ENCODE data around the gene PDLIM3. TPM values are rescaled to one million over a fixed set of nuclear protein-coding genes. Genes with fewer than 3 reads are reported as not detected.
A peak's percentile ranks its signal among the peaks of the same experiment; 100 is the strongest.

Gene PDLIM3
- total and polyA plus RNA-seq, 2 of the 13 experiments (the other 11 are each of a cell fraction or from before 2014, with no cell fraction given) = 5.9 to 14.0 TPM

DNA sequence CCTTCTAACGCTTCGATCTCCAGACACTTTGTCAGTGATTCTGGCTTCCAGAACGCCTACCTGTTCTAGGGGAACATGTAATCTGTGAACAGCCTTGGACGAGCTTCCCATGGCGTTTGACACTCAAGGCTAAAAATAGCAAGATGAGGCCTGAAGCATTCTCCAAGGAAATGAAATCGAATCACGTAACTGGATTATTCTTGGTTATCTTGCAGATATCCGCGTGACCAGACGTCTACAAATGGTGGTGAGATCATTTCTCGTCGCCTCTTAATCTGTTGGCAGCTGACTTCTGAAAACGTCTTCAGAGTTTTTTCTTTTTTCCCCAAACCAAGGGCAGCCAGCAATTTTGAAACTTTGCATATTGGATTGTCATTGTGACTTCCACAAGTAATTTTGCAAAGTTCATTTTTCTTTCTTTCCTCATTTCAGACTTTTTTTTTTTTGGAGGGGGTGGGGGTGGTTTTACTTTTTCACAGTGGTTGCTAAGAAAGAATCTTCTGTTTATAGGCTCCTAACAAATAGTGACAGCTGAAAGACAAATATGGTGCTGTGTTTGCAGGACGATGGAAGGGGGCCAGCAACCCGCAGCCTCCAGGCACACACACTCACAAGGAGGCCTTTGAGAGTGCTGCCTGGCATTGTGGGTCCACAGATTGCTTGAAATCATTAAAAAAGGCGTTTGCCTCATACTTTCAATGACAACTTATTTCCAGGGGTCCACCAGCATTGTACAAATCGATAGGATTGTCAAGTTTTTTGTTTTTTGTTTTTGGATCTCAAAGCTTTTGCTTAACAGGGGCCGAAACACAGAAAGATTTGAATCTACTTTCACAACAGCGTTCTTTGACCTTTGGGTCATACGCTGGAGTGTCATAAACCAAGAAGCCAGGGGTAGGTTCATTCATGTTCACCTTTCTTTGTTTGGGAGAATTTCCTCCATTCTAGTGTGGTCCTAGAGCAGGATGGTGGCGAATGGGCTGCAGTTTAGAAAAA is 32.4 kb upstream of the PDLIM3 start (continued):
- TF ChIP-seq, protein P1, sequence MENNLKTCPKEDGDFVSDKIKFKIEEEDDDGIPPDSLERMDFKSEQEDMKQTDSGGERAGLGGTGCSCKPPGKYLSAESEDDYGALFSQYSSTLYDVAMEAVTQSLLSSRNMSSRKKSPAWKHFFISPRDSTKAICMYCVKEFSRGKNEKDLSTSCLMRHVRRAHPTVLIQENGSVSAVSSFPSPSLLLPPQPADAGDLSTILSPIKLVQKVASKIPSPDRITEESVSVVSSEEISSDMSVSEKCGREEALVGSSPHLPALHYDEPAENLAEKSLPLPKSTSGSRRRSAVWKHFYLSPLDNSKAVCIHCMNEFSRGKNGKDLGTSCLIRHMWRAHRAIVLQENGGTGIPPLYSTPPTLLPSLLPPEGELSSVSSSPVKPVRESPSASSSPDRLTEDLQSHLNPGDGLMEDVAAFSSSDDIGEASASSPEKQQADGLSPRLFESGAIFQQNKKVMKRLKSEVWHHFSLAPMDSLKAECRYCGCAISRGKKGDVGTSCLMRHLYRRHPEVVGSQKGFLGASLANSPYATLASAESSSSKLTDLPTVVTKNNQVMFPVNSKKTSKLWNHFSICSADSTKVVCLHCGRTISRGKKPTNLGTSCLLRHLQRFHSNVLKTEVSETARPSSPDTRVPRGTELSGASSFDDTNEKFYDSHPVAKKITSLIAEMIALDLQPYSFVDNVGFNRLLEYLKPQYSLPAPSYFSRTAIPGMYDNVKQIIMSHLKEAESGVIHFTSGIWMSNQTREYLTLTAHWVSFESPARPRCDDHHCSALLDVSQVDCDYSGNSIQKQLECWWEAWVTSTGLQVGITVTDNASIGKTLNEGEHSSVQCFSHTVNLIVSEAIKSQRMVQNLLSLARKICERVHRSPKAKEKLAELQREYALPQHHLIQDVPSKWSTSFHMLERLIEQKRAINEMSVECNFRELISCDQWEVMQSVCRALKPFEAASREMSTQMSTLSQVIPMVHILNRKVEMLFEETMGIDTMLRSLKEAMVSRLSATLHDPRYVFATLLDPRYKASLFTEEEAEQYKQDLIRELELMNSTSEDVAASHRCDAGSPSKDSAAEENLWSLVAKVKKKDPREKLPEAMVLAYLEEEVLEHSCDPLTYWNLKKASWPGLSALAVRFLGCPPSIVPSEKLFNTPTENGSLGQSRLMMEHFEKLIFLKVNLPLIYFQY (CRISPR knock-in tag; IDR thresholded peaks at IDR 0.05; ENCODE audit: borderline replicate concordance) = no peak; the same call in 1 of the 2 replicates
- TF ChIP-seq ZBTB10 (CRISPR knock-in tag; IDR thresholded peaks at IDR 0.05; ENCODE audit: borderline replicate concordance) (no peak), TBX2 (CRISPR knock-in tag; IDR thresholded peaks at IDR 0.05; ENCODE audit: borderline replicate concordance) (peak; percentile 58; the same call in 1 of the 2 replicates), HDAC1 (CRISPR knock-in tag; IDR thresholded peaks at IDR 0.05) (0 out of 2 replicates have a peak, but pooled peaks have one; percentile 22), ZBTB26 (CRISPR knock-in tag; IDR thresholded peaks at IDR 0.05; ENCODE audit: borderline replicate concordance) (no peak), BCL6 (CRISPR knock-in tag; IDR thresholded peaks at IDR 0.05) (peak; percentile 12; the same call in 1 of the 2 replicates), KLF9 (CRISPR knock-in tag; IDR thresholded peaks at IDR 0.05; ENCODE audit: low read depth) (no peak), ZNF614 (CRISPR knock-in tag; IDR thresholded peaks at IDR 0.05; ENCODE audit: borderline replicate concordance) (0 out of 2 replicates have a peak, but pooled peaks have one; percentile 30), ATF7 (IDR thresholded peaks at IDR 0.05) (no peak), ATF7 (CRISPR knock-in tag; IDR thresholded peaks at IDR 0.05) (no peak), FOXK1 (CRISPR knock-in tag; IDR thresholded peaks at IDR 0.05; ENCODE audit: borderline replicate concordance, low read depth) (peak; percentile 62; the same call in 1 of the 2 replicates)
- TF ChIP-seq, protein P2, sequence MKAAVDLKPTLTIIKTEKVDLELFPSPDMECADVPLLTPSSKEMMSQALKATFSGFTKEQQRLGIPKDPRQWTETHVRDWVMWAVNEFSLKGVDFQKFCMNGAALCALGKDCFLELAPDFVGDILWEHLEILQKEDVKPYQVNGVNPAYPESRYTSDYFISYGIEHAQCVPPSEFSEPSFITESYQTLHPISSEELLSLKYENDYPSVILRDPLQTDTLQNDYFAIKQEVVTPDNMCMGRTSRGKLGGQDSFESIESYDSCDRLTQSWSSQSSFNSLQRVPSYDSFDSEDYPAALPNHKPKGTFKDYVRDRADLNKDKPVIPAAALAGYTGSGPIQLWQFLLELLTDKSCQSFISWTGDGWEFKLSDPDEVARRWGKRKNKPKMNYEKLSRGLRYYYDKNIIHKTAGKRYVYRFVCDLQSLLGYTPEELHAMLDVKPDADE (CRISPR knock-in tag; IDR thresholded peaks at IDR 0.05) = no peak
- TF ChIP-seq, protein P3, sequence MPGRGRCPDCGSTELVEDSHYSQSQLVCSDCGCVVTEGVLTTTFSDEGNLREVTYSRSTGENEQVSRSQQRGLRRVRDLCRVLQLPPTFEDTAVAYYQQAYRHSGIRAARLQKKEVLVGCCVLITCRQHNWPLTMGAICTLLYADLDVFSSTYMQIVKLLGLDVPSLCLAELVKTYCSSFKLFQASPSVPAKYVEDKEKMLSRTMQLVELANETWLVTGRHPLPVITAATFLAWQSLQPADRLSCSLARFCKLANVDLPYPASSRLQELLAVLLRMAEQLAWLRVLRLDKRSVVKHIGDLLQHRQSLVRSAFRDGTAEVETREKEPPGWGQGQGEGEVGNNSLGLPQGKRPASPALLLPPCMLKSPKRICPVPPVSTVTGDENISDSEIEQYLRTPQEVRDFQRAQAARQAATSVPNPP (CRISPR knock-in tag; IDR thresholded peaks at IDR 0.05) = no peak
- TF ChIP-seq, protein P4, sequence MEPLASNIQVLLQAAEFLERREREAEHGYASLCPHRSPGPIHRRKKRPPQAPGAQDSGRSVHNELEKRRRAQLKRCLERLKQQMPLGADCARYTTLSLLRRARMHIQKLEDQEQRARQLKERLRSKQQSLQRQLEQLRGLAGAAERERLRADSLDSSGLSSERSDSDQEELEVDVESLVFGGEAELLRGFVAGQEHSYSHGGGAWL (CRISPR knock-in tag; IDR thresholded peaks at IDR 0.05) = no peak
- TF ChIP-seq, protein P5, sequence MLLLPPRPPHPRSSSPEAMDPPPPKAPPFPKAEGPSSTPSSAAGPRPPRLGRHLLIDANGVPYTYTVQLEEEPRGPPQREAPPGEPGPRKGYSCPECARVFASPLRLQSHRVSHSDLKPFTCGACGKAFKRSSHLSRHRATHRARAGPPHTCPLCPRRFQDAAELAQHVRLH (CRISPR knock-in tag; IDR thresholded peaks at IDR 0.05; ENCODE audit: borderline replicate concordance, low read depth) = no peak
